HL-60 (cell line): ENCODE data around the gene TAAR9.

Experiments used
- CTCF ChIP-seq: IDR thresholded peaks from one replicate; pipeline ENCODE4 v1.5.1; 2011; ENCODE audit warnings: low read length, control low read depth, inconsistent platforms; ENCODE audit not compliant: insufficient read depth
- GABPA ChIP-seq: IDR thresholded peaks from 2 replicates; pipeline ENCODE4 v1.6.1; 2012; ENCODE audit warnings: low read depth
- POLR2AphosphoS5 ChIP-seq: IDR thresholded peaks from 2 replicates; pipeline ENCODE4 v1.6.1; 2012; ENCODE audit warnings: low read depth

- TF ChIP-seq CTCF (no peak), POLR2AphosphoS5 (no peak), GABPA (no peak)
Measured at GRCh38 chr6:132515386-132515785, 22.7 kb upstream of the TAAR9 start.
